ENCODE measurements around the gene KIF26A.

Gene KIF26A

DNA sequence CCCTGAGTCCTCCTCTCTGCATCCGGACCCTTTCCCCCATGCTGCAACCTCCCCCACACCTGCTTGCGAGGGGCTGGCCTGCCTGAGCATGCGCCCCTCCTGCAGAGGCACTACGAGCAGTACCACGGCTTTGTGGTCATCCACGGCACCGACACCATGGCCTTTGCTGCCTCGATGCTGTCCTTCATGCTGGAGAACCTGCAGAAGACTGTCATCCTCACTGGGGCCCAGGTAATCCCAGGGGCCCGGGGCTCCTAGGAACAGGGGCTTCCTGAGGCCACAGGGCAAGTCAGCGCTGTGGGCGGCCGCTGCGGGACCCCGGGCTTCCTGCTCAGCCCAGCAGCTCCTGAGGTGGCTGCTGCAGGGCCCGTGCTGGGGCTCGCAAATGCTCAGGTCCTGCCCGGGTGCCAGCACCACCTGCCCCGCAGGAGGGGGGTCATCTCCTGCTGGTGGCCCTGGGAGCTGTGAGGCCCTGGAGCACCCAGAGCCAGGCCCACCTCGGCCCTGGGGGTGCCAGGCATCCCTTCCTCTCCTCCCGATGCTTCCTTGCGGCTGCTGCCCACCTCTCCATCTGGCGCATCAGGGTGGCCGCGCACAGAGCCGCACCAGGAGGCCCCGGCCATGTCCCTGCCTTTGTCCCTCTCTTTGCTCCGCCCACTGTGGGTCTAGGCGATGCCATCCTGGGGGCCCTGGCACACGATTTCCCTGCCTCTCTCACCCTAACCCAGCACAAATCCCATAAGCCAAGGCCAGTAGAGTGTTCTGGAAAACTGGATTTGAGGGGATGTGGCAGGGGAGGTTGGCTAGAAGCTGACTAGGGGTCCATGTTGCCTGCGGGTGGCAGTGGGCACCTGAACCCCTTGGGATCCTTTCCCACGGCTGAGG, 42.7 kb upstream of the KIF26A start:
- Histone ChIP-seq H3K9me3 (ENCODE audit: control insufficient read depth in 2 of 2, low read length in 2 of 2) (no peaks in the 10 kb centered on the region), H3K4me1 (ENCODE audit: control insufficient read depth, insufficient read depth, low read length) (peaks cover 5% of the 10 kb centered on the region), H3K4me3 (ENCODE audit: low read length in 2 of 2) (no peak overlapping the region), H3K36me3 (ENCODE audit: control insufficient read depth in 2 of 2, insufficient read depth in 2 of 2, low read length in 2 of 2) (no peaks in the 10 kb centered on the region), H3K27ac (ENCODE audit: low read length) (no peak overlapping the region), H3K27me3 (ENCODE audit: control insufficient read depth in 1 of 2, insufficient read depth in 2 of 2, low read length in 2 of 2) (peaks cover 10 to 11% of the 10 kb centered on the region in 2 donors), H3K9ac (ENCODE audit: low read length in 2 of 2) (no peak overlapping the region)

DNA sequence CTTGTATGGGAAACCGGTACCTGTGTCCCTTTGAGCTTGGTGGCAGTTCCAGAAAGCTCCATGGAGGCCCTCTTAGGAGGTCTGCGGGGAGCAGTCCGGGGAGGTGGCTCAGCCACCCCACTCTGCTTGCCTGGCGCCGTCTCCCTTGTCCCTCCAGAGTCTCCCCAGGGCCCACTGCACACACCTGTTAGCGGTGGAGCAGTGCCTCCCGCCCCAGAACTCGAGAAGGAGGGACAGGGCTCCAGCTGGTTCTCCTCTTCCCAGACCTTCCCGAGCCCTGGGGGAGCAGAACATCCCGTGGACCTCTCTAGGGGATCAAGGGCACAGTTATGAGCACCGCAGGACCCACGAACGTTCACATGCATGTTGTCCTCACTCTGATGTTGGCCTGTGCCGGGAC, 42.1 kb upstream of the KIF26A start:
- peaks cover 5% of the 10 kb centered on the region for H3K4me1 ChIP-seq (ENCODE audit: control insufficient read depth, insufficient read depth, low read length)
- no peak overlapping the region for H3K4me3 ChIP-seq (ENCODE audit: low read length in 2 of 2)
- no peaks in the 10 kb centered on the region for H3K9me3 ChIP-seq (ENCODE audit: control insufficient read depth in 2 of 2, low read length in 2 of 2)
- no peaks in the 10 kb centered on the region for H3K36me3 ChIP-seq (ENCODE audit: control insufficient read depth in 2 of 2, insufficient read depth in 2 of 2, low read length in 2 of 2)
- peaks cover 10 to 11% of the 10 kb centered on the region in 2 donors for H3K27me3 ChIP-seq (ENCODE audit: control insufficient read depth in 1 of 2, insufficient read depth in 2 of 2, low read length in 2 of 2)
- H3K27ac ChIP-seq (ENCODE audit: low read length), result no peak overlapping the region
- H3K9ac ChIP-seq (ENCODE audit: low read length in 2 of 2), result no peak overlapping the region

DNA sequence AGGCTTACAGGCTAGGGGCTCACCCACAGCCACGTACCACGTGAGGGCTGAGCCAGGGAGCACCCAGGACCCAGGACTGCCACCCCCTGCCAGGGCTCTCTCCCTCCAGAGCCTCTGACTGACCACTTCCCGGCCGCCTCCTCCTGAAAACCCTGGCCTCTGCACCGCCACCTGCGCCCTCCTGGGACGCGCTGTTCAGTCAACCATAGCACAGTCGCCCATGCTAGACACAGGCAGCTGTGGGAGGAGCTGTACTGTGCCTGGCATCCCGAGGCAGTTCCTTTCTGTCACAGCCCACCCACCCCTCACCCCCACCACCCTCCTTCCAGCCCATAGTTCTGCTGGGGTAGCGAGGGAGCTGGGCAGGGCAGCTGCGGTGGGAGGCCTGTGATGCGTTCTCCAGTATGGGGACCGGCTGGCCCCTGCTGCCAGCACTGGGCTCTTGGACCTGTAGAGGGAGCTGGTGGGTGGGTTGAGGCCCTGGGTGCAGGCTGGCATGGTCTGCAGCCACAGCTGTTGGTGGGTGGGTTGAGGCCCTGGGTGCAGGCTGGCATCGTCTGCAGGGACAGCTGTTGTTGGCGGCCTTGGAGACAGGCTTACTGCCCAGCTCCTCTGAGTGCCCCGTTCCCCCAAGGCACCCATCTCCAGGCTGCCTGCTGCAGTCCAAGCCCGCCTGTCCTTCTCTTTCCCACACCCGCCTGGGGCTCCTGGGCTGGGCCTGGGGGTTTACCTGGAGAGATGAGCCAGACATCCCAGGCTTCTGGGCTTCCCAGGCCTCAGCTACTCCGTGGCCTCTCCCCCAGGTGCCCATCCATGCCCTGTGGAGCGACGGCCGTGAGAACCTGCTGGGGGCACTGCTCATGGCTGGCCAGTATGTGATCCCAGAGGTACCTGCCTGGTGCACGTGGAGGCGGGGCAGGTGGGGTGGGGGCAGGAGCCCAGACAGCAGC, 41.4 kb upstream of the KIF26A start:
- no peak overlapping the region for H3K9ac ChIP-seq (ENCODE audit: low read length in 2 of 2)
- peaks cover 5% of the 10 kb centered on the region for H3K4me1 ChIP-seq (ENCODE audit: control insufficient read depth, insufficient read depth, low read length)
- no peaks in the 10 kb centered on the region for H3K36me3 ChIP-seq (ENCODE audit: control insufficient read depth in 2 of 2, insufficient read depth in 2 of 2, low read length in 2 of 2)
- H3K4me3 ChIP-seq (ENCODE audit: low read length in 2 of 2), result no peak overlapping the region
- no peaks in the 10 kb centered on the region for H3K9me3 ChIP-seq (ENCODE audit: control insufficient read depth in 2 of 2, low read length in 2 of 2)
- H3K27me3 ChIP-seq (ENCODE audit: control insufficient read depth in 1 of 2, insufficient read depth in 2 of 2, low read length in 2 of 2), result peaks cover 10 to 11% of the 10 kb centered on the region in 2 donors
- no peak overlapping the region for H3K27ac ChIP-seq (ENCODE audit: low read length)

DNA sequence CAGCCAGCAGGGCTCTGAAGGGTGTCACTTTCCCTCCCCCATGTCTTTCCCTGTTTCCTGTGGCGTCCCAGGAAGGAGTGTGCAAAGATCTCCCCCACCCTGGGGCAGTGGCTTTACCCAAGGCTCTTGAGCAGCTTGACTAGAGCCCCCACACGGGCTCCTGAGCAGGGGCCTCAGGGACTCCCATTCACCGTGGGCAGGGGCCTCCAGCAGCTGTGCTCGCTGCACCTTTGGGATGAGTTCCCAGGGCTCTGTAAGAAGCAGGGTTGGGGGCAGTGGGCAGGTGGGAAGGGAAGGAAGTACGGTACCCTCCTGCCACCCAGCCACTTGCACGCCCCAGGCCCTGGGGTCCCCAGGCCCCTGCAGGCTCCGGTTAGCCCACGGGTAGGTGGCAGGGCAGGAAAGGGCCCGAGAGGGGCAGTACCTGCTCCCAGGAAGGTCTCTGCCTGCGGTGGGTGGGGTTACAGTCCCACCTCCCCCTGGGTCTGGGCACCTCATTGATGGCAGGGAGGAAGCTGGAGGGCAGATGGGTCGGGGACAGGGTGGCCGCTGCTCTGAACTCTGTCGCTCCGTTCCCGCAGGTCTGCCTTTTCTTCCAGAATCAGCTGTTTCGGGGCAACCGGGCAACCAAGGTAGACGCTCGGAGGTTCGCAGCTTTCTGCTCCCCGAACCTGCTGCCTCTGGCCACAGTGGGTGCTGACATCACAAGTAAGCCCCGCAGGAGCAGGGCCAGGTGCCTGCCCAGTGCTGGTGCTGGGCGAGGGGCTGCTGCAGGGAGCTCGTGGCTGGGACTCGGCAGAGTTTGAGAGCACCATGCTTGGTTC, 39.9 kb upstream of the KIF26A start:
- H3K9ac ChIP-seq (ENCODE audit: low read length in 2 of 2), result no peak overlapping the region
- no peak overlapping the region for H3K27ac ChIP-seq (ENCODE audit: low read length)
- no peaks in the 10 kb centered on the region for H3K36me3 ChIP-seq (ENCODE audit: control insufficient read depth in 2 of 2, insufficient read depth in 2 of 2, low read length in 2 of 2)
- peaks cover 9 to 10% of the 10 kb centered on the region in 2 donors for H3K27me3 ChIP-seq (ENCODE audit: control insufficient read depth in 1 of 2, insufficient read depth in 2 of 2, low read length in 2 of 2)
- peaks cover 5% of the 10 kb centered on the region for H3K4me1 ChIP-seq (ENCODE audit: control insufficient read depth, insufficient read depth, low read length)
- no peaks in the 10 kb centered on the region for H3K9me3 ChIP-seq (ENCODE audit: control insufficient read depth in 2 of 2, low read length in 2 of 2)
- H3K4me3 ChIP-seq (ENCODE audit: low read length in 2 of 2), result no peak overlapping the region

- Histone ChIP-seq H3K9me3 (ENCODE audit: control insufficient read depth in 2 of 2, low read length in 2 of 2) (no peaks in the 10 kb centered on the region), H3K4me3 (ENCODE audit: low read length in 2 of 2) (no peak overlapping the region), H3K27me3 (ENCODE audit: control insufficient read depth in 1 of 2, insufficient read depth in 2 of 2, low read length in 2 of 2) (peaks cover 5 to 6% of the 10 kb centered on the region in 2 donors), H3K27ac (ENCODE audit: low read length) (no peak overlapping the region), H3K4me1 (ENCODE audit: control insufficient read depth, insufficient read depth, low read length) (peaks cover 5% of the 10 kb centered on the region), H3K36me3 (ENCODE audit: control insufficient read depth in 2 of 2, insufficient read depth in 2 of 2, low read length in 2 of 2) (no peaks in the 10 kb centered on the region), H3K9ac (ENCODE audit: low read length in 2 of 2) (no peak overlapping the region)
Observed at GRCh38 chr14:104099096-104100041, 39.0 kb upstream of the KIF26A start.

GRCh38 chr14:104100171-104101085, 38.0 kb upstream of the KIF26A start:
- no peak overlapping the region for H3K27ac ChIP-seq (ENCODE audit: low read length)
- H3K36me3 ChIP-seq (ENCODE audit: control insufficient read depth in 2 of 2, insufficient read depth in 2 of 2, low read length in 2 of 2), result no peaks in the 10 kb centered on the region
- no peaks in the 10 kb centered on the region for H3K27me3 ChIP-seq (ENCODE audit: control insufficient read depth in 1 of 2, insufficient read depth in 2 of 2, low read length in 2 of 2)
- H3K9ac ChIP-seq (ENCODE audit: low read length in 2 of 2), result no peak overlapping the region
- no peaks in the 10 kb centered on the region for H3K4me1 ChIP-seq (ENCODE audit: control insufficient read depth, insufficient read depth, low read length)
- no peaks in the 10 kb centered on the region for H3K9me3 ChIP-seq (ENCODE audit: control insufficient read depth in 2 of 2, low read length in 2 of 2)
- no peak overlapping the region for H3K4me3 ChIP-seq (ENCODE audit: low read length in 2 of 2)

- Histone ChIP-seq H3K9me3 (ENCODE audit: control insufficient read depth in 2 of 2, low read length in 2 of 2) (no peaks in the 10 kb centered on the region), H3K27me3 (ENCODE audit: control insufficient read depth in 1 of 2, insufficient read depth in 2 of 2, low read length in 2 of 2) (no peaks in the 10 kb centered on the region), H3K4me1 (ENCODE audit: control insufficient read depth, insufficient read depth, low read length) (no peaks in the 10 kb centered on the region), H3K27ac (ENCODE audit: low read length) (no peak overlapping the region), H3K36me3 (ENCODE audit: control insufficient read depth in 2 of 2, insufficient read depth in 2 of 2, low read length in 2 of 2) (no peaks in the 10 kb centered on the region), H3K9ac (ENCODE audit: low read length in 2 of 2) (no peak overlapping the region), H3K4me3 (ENCODE audit: low read length in 2 of 2) (no peak overlapping the region)
Observed at GRCh38 chr14:104101086-104101621, 37.2 kb upstream of the KIF26A start.

DNA sequence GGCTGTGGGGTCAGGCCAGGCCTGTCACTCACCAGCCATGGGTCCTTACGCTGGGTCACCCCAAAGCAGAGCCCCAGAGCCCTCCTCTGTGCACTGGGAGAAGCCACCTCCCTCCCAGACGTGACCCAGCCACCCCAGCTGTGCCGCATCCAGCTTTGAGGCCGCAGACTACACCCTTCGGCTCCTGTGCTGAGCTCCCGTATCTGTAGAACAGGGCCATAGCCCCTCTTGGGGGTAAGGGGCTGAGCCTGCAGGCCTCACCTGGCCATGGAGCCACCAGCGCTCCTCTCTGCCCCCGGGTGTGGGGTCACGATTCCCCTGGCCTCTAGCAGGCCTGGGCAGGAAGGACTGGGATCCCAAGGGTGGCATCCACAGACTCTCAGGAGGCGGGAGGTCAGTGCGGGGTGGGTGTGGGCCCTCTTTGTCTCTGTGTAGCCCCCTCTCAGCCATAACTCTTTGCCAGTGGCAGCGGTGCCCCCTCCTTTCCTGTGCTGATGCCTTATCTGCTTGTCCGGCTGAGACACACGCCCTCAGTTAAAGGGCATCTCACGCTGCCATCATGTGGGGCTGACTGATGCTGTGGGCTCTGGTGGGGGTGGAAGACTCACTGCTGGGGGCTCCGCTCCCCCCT, 36.6 kb upstream of the KIF26A start:
- H3K27ac ChIP-seq (ENCODE audit: low read length), result no peak overlapping the region
- H3K4me1 ChIP-seq (ENCODE audit: control insufficient read depth, insufficient read depth, low read length), result no peaks in the 10 kb centered on the region
- H3K9ac ChIP-seq (ENCODE audit: low read length in 2 of 2), result no peak overlapping the region
- H3K4me3 ChIP-seq (ENCODE audit: low read length in 2 of 2), result no peak overlapping the region
- no peaks in the 10 kb centered on the region for H3K36me3 ChIP-seq (ENCODE audit: control insufficient read depth in 2 of 2, insufficient read depth in 2 of 2, low read length in 2 of 2)
- H3K9me3 ChIP-seq (ENCODE audit: control insufficient read depth in 2 of 2, low read length in 2 of 2), result no peaks in the 10 kb centered on the region
- no peaks in the 10 kb centered on the region for H3K27me3 ChIP-seq (ENCODE audit: control insufficient read depth in 1 of 2, insufficient read depth in 2 of 2, low read length in 2 of 2)
